K562 (cell line): ENCODE measurements around the gene MIER2. TPM values are rescaled to one million over a fixed set of nuclear protein-coding genes. Genes with fewer than 3 reads are reported as not detected.

Experiments used
- ATAC-seq: fragments of 200-7000 bp; cut with Tn5 transposase; 3 replicates; pipeline ENCODE4 v1.9.1; 2020; ENCODE audit warnings: moderate library complexity
- BruUV-seq: library from RNA; stranded (reverse); fragments of 400-500 nt; replicated peaks from 2 replicates; lab custom pipeline; 2021; lab: Mats Ljungman, UMichigan
- CTCF ChIA-PET: fragments of 300-600 bp; formaldehyde crosslinking; extraction: SDS; loops from one replicate; lab custom pipeline; 2021; ENCODE audit warnings: low intra/inter-chr PET ratio; lab: Yijun Ruan, JAX
- POLR2A ChIA-PET: fragments of 300-600, 350-650 bp; sonication (Branson Sonifier 250); formaldehyde crosslinking; extraction: SDS; loops from one replicate; lab custom pipeline; 2021; ENCODE audit warnings: antibody characterized with exemption, inconsistent platforms; lab: Yijun Ruan, JAX
- DNase-seq, 4 experiments: peaks; one replicate each; pipeline versions ENCODE4 v3.0.0 to v3.0.0-alpha.2; 2011 to 2018; ENCODE audit warnings: low spot score in 3 of 4, mixed read lengths in 3 of 4; ENCODE audit errors: extremely low read depth in 1 of 4
- FAIRE-seq: peaks from 2 replicates; lab custom pipeline; 2011; peaks lifted over from hg19 to GRCh38; lab: Jason Lieb, UNC
- H2AFZ ChIP-seq: 2 replicates; pipeline ENCODE4 v1.6.0; 2011; ENCODE audit warnings: low read depth, low read length, control low read depth, inconsistent platforms
- H3K27ac ChIP-seq: fragments of 200-600 bp; 3 replicates; pipeline ENCODE4 v1.8.0; 2011; ENCODE audit warnings: low read depth, mild to moderate bottlenecking, control low read depth, inconsistent platforms, low read length, moderate library complexity, mixed read lengths; ENCODE audit errors: extremely low read depth
- H3K27me3 ChIP-seq, 2 experiments: fragments of 300-600 bp in 1 of 2; 2 replicates in 1 of 2; 3 replicates in 1 of 2; pipeline versions ENCODE4 v1.6.0 to v1.8.0; 2011; ENCODE audit warnings: inconsistent platforms in 2 of 2, low read length in 2 of 2, mild to moderate bottlenecking in 1 of 2, mixed read lengths in 1 of 2, moderate library complexity in 1 of 2; ENCODE audit not compliant: control insufficient read depth in 2 of 2, insufficient read depth in 2 of 2
- H3K36me3 ChIP-seq: fragments of 300-600 bp; 3 replicates; pipeline ENCODE4 v1.8.0; 2011; ENCODE audit warnings: mild to moderate bottlenecking, low read length, inconsistent platforms; ENCODE audit not compliant: control insufficient read depth, insufficient read depth
- H3K4me1 ChIP-seq, 2 experiments: fragments of 200-600 bp in 1 of 2; replicated peaks in 1 of 2; 2 replicates in 1 of 2; 3 replicates in 1 of 2; pipeline versions ENCODE4 v1.5.1 to v1.8.0; 2011; ENCODE audit warnings: inconsistent platforms in 2 of 2, low read length in 2 of 2, mild to moderate bottlenecking in 1 of 2, mixed read lengths in 1 of 2, moderate library complexity in 1 of 2; ENCODE audit not compliant: control insufficient read depth in 2 of 2, insufficient read depth in 2 of 2
- H3K4me2 ChIP-seq: 2 replicates; pipeline ENCODE4 v1.6.1; 2011; ENCODE audit warnings: low read length, control low read depth, inconsistent platforms, mixed read lengths; ENCODE audit not compliant: insufficient read depth
- H3K4me3 ChIP-seq: fragments of 200-600 bp; sonication (generic), shearing (Covaris generic); 2 replicates; pipeline ENCODE4 v1.5.1; 2016; ENCODE audit warnings: control low read depth, inconsistent platforms
- H3K79me2 ChIP-seq: fragments of 200-600 bp; 3 replicates; pipeline ENCODE4 v1.8.0; 2011; ENCODE audit warnings: low read length, inconsistent platforms; ENCODE audit not compliant: control insufficient read depth, insufficient read depth
- H3K9ac ChIP-seq, 2 experiments: 2 replicates each; pipeline versions ENCODE4 v1.6.0 to v1.6.1; 2011; ENCODE audit warnings: low read depth in 2 of 2, low read length in 2 of 2, control low read depth in 1 of 2, inconsistent platforms in 1 of 2, mild to moderate bottlenecking in 1 of 2, mixed read lengths in 1 of 2; ENCODE audit not compliant: insufficient read depth in 1 of 2
- H3K9me1 ChIP-seq: one replicate; pipeline ENCODE4 v1.6.0; 2011; ENCODE audit warnings: inconsistent platforms, mild to moderate bottlenecking, low read length, moderate library complexity; ENCODE audit not compliant: control insufficient read depth, insufficient read depth
- H3K9me3 ChIP-seq: replicated peaks from 2 replicates; pipeline ENCODE4 v1.5.1; 2011; ENCODE audit warnings: low read depth, low read length, inconsistent platforms; ENCODE audit not compliant: control insufficient read depth, insufficient read depth
- H4K20me1 ChIP-seq: replicated peaks from 2 replicates; pipeline ENCODE4 v1.6.1; 2011; ENCODE audit warnings: low read length, inconsistent platforms, mixed read lengths; ENCODE audit not compliant: control insufficient read depth, insufficient read depth
- CCNT2 ChIP-seq: IDR thresholded peaks from 2 replicates; pipeline ENCODE4 v1.6.1; 2011; ENCODE audit warnings: borderline replicate concordance, low read depth, mild to moderate bottlenecking, moderate library complexity, mixed read lengths, low read length; ENCODE audit not compliant: insufficient read length; ENCODE audit errors: extremely low read depth
- EZH2 ChIP-seq: IDR thresholded peaks from 2 replicates; pipeline ENCODE4 v1.6.1; 2012; ENCODE audit warnings: low read depth, mild to moderate bottlenecking, inconsistent platforms, low read length, borderline replicate concordance
- MECOM ChIP-seq: fragments of 250-450 bp; sonication (Bioruptor Pico); IDR thresholded peaks from 2 replicates; pipeline ENCODE4 v1.8.0; 2022; ENCODE audit warnings: inconsistent platforms
- RBFOX2 ChIP-seq: fragments of 200-400 bp; formaldehyde crosslinking; IDR thresholded peaks from 2 replicates; pipeline ENCODE4 v1.6.1; 2017; ENCODE audit warnings: low read depth, mild to moderate bottlenecking, low read length, moderate library complexity
- TCFL5 ChIP-seq: fragments of 250-450 bp; sonication (Bioruptor Pico); conservative IDR thresholded peaks from 2 replicates; pipeline ENCODE4 v1.6.1; 2021; ENCODE audit warnings: mild to moderate bottlenecking, moderate library complexity, matching md5 sums
- WGBS: fragments of 100-300 bp; shearing (Covaris generic); methylation state at CpG from one replicate; pipeline ENCODE4 v1.1.6; 2016; ENCODE audit warnings: low coverage, mixed read lengths; ENCODE audit not compliant: insufficient coverage; ENCODE audit errors: missing lambda C conversion rate; 5-methylcytosine and 5-hydroxymethylcytosine counted together
- in situ Hi-C: fragments of 300-500 bp; cut with MboI; formaldehyde crosslinking; loops from 4 replicates; pipeline ENCODE4 v1.15.0; 2018; ENCODE audit warnings: inconsistent platforms, mixed read lengths
- intact Hi-C: fragments of 100-400 bp; cut with micrococcal nuclease; formaldehyde crosslinking; loops from 2 replicates; pipeline ENCODE4 v1.14.2; 2022
- polyA plus RNA-seq, 8 experiments: library from polyadenylated mRNA; depleted of rRNA in 4 of 8; stranded (reverse) in 5 of 8; unstranded in 3 of 8; fragments of >200 nt; fragmentation: Nextera tagmentation in 2 of 8; fragmentation: Illumina TruSeq in 1 of 8; extraction: Ambion mirVana in 2 of 8; extraction: Trizol in 1 of 8; gene quantifications; 2 replicates each; pipeline versions ENCODE4 v1.2.1 to v1.2.3, GENCODE V29; 2011 to 2014; ENCODE audit warnings: inconsistent platforms in 1 of 8, missing spikeins in 1 of 8
- total RNA-seq, 7 experiments: library from RNA; depleted of rRNA in 6 of 7; stranded (reverse); fragments of >200 nt in 6 of 7; fragmentation: Illumina TruSeq in 2 of 7; extraction: Trizol in 2 of 7; gene quantifications; 2 replicates each; pipeline versions ENCODE4 v1.2.1 to v1.2.3, GENCODE V29; 2011 to 2021; ENCODE audit warnings: low replicate concordance in 1 of 7

Gene MIER2
- total and polyA plus RNA-seq, 9 of the 15 experiments (the other 6 are each of a cell fraction or from before 2014, with no cell fraction given) = 0.46 to 34.7 (median 15.6) TPM

DNA sequence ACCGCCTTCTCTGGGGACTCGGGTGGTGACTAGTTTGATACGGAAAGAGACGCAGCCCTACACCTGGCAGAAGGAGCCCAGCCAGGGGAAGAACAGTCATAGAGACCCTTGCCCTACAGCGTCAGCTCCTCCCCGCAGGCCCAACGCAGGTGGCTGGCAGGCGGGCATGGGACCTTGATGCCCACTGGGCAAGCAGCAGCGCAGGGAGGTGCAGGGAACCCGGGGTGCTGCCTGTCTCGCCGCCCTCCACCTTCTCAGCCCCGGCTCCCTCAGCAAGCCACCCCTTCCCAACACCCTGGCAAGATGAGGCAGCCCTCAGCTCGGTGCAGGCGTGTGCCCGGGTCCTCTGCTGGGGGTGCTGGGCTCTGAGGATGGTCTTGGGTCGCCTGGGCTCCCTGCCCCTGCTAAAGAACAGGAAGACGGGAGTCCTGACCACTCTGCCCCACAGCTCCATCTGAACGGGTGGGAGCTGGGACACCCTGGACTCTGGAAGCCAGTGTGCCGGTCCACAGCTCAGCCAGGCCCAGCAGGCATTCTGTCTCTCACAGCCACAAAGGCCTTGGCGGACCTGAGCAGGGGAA, 9.0 kb downstream of the MIER2 start (continued):
- TF ChIP-seq CCNT2 (no peak), MECOM (CRISPR knock-in tag) (no peak), EZH2 (no peak)

DNA sequence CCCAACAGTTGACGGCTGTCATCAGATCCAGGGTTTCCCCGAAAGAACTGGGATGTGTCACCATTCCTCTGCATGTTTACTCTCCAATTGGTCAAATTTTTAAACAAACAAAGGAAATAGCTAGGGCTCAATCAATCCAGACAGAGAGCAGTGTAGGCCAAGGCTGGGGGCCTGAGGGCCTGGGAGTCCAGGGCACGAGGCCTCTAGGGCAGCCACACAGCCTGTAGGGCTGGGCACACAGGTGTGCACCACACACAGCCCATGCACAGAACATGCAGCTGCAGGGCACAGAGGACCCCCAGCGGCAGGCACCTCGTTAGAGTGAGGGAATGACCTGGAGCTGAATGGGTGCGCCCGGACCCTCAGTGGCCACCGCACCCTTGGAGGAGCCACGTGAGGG, 9.5 kb downstream of the MIER2 start:
- no peak for DNase-seq
- in situ Hi-C loops = no loop called here

More for the DNA sequence above, 9.5 kb downstream of the MIER2 start:
- no TSS peak for BruUV-seq
- peaks cover 7 to 14% of the 10 kb centered on the region in 2 experiments; a peak in 4 of 5 replicates for H3K4me1 ChIP-seq
- no peak overlapping the region for H3K4me3 ChIP-seq
- peaks cover 55% of the 10 kb centered on the region for H3K79me2 ChIP-seq
- no peaks in the 10 kb centered on the region for H3K27me3 ChIP-seq
- WGBS = 99% methylated on average over 7 of the region's 9 CpGs
- no peak overlapping the region for H3K27ac ChIP-seq
- H4K20me1 ChIP-seq = no peaks in the 10 kb centered on the region
- no peaks in the 10 kb centered on the region for H3K9me1 ChIP-seq
- H2AFZ ChIP-seq = no peak overlapping the region
- TF ChIP-seq RBFOX2 = 0 out of 2 replicates have a peak, but pooled peaks have one; percentile 21
- TF ChIP-seq TCFL5 = no peak
- ATAC-seq (no peak), FAIRE-seq (no peak)
- H3K4me2 ChIP-seq = no peak overlapping the region
- POLR2A ChIA-PET = interaction anchor here (0.6 to 0.9 kb wide), 2 partner anchors 8 to 33 kb away, joined by 3 read pairs; no protein-coding TSS in a partner anchor
- H3K36me3 ChIP-seq = peaks cover 71% of the 10 kb centered on the region; the same call in 2 of the 3 replicates
- CTCF ChIA-PET = no interaction called here
- H3K9me3 ChIP-seq = peaks cover 11% of the 10 kb centered on the region
- intact Hi-C loops = no loop called here
- H3K9ac ChIP-seq = peak overlapping the region in 1 of 2 experiments; percentile 58; a peak in 1 of 4 replicates
